GM12873 (cell line): ENCODE data around the gene OR56A1.

ENCODE experiments used
- TF ChIP-seq, protein P1 (sequence below): IDR thresholded peaks from 2 replicates; pipeline ENCODE4 v1.5.1; 2012; ENCODE audit warnings: low read depth, mild to moderate bottlenecking, moderate library complexity, low read length, control low read depth; ENCODE audit not compliant: insufficient read depth; ENCODE audit errors: missing control alignments

The OR56A1 gene, protein sequence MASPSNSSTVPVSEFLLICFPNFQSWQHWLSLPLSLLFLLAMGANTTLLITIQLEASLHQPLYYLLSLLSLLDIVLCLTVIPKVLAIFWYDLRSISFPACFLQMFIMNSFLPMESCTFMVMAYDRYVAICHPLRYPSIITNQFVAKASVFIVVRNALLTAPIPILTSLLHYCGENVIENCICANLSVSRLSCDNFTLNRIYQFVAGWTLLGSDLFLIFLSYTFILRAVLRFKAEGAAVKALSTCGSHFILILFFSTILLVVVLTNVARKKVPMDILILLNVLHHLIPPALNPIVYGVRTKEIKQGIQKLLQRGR

DNA sequence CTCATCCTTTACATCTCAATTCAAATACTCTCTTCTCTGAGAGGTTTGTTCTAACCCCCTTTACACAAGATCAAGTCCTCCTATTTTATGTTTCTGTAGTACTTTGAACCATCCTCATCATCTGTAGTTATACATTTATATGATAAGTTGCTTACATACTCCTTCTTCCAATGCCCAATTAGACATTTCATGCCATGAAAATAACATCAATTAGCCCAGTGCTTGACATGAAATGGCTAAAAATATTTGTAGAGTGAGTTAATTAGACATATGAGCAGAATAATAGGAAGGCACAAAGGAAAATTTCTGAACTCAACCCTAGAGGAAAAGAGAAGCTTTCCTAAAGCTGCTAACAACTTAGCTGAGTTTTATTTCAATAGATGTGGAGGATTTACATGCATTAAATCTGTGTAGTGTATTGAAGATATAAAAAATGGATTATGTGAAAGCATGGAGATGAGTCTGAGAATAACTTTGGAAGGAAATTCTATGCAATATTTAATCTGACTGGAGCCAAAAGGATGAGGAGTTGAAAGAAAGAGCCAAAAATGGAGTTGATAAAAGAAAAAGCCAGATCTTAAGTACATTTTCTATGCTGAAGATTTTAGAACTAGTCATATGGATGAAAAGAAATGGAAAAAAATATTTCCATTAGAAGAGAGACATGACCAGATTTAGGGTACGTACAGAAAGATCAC lies at the start of gene OR56A1:
OR56A1 (minus strand) TSS at position 51 of the 698 bp plus-strand sequence. CDS start 3,066 bp downstream, outside the sequence.
- TF ChIP-seq, protein P1, sequence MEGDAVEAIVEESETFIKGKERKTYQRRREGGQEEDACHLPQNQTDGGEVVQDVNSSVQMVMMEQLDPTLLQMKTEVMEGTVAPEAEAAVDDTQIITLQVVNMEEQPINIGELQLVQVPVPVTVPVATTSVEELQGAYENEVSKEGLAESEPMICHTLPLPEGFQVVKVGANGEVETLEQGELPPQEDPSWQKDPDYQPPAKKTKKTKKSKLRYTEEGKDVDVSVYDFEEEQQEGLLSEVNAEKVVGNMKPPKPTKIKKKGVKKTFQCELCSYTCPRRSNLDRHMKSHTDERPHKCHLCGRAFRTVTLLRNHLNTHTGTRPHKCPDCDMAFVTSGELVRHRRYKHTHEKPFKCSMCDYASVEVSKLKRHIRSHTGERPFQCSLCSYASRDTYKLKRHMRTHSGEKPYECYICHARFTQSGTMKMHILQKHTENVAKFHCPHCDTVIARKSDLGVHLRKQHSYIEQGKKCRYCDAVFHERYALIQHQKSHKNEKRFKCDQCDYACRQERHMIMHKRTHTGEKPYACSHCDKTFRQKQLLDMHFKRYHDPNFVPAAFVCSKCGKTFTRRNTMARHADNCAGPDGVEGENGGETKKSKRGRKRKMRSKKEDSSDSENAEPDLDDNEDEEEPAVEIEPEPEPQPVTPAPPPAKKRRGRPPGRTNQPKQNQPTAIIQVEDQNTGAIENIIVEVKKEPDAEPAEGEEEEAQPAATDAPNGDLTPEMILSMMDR: no peak

DNA sequence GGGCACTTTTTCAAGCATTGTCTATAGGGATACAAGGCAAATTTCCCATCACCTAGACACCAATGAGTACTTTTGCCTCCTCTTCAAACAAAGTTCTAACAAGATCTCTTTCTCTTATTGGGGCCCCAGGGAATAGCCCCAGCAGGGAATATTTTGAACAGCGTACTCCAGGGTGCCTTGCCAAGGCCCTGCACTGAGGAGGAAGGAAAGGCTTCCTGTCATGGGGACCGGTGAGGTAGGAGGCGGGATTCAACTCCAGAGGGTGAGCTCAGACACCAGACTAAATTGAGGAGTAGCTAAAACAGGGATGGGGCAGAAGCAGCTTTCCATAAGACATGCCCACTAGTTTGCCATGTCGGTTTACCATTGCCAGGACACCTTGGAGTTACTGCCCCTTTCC lies 48.9 kb upstream of the OR56A1 start:
- TF ChIP-seq, protein P1: no peak

DNA sequence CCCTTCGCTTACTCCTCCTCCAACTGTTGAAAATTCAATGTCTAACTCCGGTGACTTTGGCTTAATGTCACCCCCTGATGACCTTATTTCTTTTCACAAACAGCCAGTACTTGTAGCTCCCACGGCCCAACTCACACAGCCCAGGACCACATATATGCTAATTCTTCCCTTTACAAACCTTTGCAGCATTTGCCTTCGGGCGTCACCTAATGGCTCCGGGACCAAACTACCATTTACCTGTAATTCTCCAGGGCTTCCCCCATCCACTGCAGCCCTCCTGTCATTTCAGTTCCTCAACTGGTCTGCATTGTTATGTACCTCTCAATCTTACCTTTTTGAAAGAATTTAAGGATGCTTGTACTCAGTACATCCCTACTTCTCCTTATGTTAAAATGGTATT lies 47.2 kb upstream of the OR56A1 start:
- TF ChIP-seq, protein P1: no peak

DNA sequence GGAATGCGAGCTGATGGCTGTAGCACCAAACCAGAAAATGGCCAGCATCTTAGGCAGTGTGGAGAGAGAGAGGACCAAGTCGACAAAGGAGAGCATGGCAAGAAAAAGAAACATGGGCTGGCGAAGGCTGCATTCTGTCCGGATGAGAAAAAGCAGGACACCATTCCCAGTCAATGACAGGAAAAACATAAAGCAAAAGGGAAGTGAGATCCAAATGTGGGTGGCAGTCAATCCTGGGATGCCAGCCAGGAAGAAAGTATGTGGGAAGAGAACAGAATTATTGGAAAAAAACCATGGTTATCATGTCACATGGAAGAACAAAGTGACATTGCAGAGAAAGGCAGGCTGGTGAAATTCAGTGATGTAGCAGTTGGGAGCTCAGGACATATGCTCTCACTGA lies 36.9 kb upstream of the OR56A1 start:
- TF ChIP-seq, protein P1: no peak

DNA sequence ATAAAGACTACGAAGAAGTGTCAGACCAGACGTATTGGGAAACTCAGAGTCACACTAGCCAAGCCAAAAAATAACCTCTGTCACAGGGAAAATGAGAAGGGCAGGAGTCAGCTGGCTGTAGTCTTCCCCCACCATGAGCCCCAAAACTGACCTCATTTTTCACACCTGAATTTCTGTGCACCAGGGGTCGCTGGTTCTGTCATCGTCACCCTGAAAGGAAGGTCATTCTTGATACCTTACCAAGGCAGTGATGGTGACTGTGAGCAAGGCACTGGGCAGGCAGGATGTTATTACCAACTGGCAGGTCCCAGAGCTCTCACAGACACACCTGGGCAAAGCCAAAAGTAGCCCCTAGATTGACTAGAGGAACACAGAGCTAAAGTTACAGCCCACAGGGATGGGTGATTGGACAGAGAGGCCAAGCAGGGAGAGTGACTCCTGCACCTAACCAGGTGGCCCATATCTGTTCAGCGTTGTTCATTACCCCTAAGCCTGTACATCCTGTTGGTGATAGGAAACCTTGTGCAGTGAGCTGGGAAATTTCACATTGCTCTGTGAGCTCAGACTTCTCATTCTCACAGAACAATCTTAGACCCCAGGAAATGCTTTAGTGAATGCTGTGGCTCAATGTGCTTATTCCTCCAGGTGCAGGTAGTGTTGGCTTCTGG lies 32.3 kb upstream of the OR56A1 start:
- TF ChIP-seq, protein P1: peak; percentile 4

DNA sequence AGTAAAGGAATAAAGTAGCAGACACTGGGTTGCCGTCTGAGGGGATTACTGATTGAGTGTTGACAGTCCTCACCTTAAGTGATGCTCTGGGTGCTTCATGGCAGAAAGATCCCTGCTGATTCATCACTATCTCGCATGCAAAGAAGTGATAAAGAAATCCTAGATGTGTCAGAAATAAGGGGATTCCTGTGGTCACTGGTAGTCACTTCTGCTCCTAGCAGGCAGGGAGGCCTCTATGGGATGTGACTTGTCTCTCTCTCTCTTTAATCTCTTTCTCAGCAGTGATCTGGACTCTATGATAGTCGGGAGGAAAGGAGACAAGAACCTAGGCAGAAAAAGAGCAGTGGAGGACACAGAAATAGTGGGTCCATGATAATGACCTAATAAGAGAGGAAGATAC lies 30.9 kb upstream of the OR56A1 start:
- TF ChIP-seq, protein P1: no peak

DNA sequence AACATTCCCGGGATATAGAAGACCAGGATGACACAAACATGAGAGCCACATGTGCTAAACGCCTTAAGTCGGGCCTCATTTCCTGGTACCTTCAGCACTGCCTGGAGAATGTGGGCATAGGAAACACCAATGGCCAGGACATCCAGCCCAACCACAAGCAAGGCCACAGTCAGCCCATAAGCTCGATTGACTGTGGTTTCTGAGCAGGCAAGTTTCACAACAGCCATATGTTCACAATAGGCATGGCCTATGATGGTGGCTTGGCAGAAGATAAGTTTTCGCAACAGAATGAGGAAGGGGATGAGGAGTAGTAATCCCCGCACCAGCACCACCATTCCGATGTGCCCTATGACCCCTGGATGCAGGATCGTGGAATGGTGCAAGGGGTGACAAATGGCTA lies 26.9 kb upstream of the OR56A1 start:
- TF ChIP-seq, protein P1: no peak
